Measurements from ENCODE around the gene EZR. TPM values are rescaled to one million over a fixed set of nuclear protein-coding genes. Genes with fewer than 3 reads are reported as not detected.
"Not testable (repeated sequence)": the region's sequence is repeated elsewhere in the genome, so short reads cannot be mapped to it uniquely, and the experiment has no call there.

EZR gene
- total RNA-seq, 1 donor from 2014 or later: 264 TPM

- TF ChIP-seq CTCF (conservative IDR thresholded peaks at IDR 0.05; ENCODE audit: low read depth, low read length): peak; percentile 1
- no peak for DNase-seq (ENCODE audit: low read depth)
These were observed 23.7 kb downstream of the EZR start for GRCh38 chr6:158795516-158795915.

GRCh38 chr6:158793432-158793831 is 25.7 kb downstream of the EZR start:
- no peak overlapping the region for H3K4me3 ChIP-seq (ENCODE audit: low read depth, low read length)
- DNase-seq (ENCODE audit: low read depth): no peak
- peak; percentile 67 for TF ChIP-seq CTCF (conservative IDR thresholded peaks at IDR 0.05; ENCODE audit: low read depth, low read length)

More at GRCh38 chr6:158795516-158795915, 23.7 kb downstream of the EZR start:
- H3K4me3 ChIP-seq (ENCODE audit: low read depth, low read length): no peak overlapping the region

- DNase-seq (ENCODE audit: low read depth); H3K4me3 ChIP-seq (ENCODE audit: low read depth, low read length): not testable (repeated sequence)
These were observed 26.7 kb downstream of the EZR start for GRCh38 chr6:158792505-158792904.

GRCh38 chr6:158791274-158791855 is 27.8 kb downstream of the EZR start:
- DNase-seq (ENCODE audit: low read depth): no peak
- no peak for TF ChIP-seq CTCF (conservative IDR thresholded peaks at IDR 0.05; ENCODE audit: low read depth, low read length)
- H3K4me3 ChIP-seq (ENCODE audit: low read depth, low read length): no peak overlapping the region

- no peak for DNase-seq (ENCODE audit: low read depth)
- H3K4me3 ChIP-seq (ENCODE audit: low read depth, low read length): no peak overlapping the region
- TF ChIP-seq CTCF (conservative IDR thresholded peaks at IDR 0.05; ENCODE audit: low read depth, low read length): no peak
These were observed 29.9 kb downstream of the EZR start for GRCh38 chr6:158789115-158789917.

GRCh38 chr6:158787395-158787794 is 31.8 kb downstream of the EZR start:
- no peak overlapping the region for H3K4me3 ChIP-seq (ENCODE audit: low read depth, low read length)
- no peak for DNase-seq (ENCODE audit: low read depth)

More at GRCh38 chr6:158787395-158787794, 31.8 kb downstream of the EZR start:
- TF ChIP-seq CTCF (conservative IDR thresholded peaks at IDR 0.05; ENCODE audit: low read depth, low read length): no peak
